Measurements from ENCODE around the gene HSCB.
"Not testable (repeated sequence)": the region's sequence is repeated elsewhere in the genome, so short reads cannot be mapped to it uniquely, and the experiment has no call there.

HSCB gene

DNA sequence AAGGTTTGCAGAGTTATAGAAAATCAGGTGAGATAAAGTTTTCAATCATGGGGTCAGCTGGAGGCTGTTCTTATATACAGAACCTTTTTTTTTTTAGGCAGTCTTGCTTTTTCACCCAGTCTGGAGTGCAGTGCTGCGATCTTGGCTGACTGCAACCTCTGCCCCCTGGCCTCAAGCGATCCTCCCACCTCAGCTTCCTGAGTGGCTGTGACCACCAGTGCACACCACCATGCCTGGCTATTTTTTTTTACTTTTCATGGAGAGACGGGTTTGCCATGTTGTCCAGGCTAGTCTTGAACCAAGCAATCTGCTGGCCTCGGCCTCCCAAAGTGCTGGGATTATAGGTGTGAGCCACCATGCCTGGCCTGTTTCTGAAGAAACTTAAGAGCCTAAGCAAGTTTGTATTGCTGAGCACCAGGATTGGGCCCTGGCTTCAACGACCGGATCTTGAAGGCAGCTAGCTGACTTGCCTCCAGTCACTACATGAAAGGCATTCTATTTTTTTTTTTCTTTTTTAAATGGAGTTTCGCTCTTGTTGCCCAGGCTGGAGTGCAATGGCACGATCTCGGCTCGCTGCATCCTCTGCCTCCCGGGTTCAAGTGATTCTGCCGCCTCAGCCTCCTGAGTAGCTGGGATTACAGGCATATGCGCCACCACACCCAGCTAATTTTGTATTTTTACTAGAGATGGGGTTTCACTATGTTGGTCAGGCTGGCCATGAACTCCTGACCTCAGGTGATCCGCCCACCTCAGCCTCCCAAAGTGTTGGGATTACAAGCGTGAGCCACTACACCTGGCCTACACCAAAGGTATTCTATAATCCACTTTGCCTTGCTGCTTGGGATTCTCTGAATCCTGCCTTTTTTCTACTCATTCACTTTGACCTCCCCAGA is 50.9 kb downstream of the HSCB start:
- DNase-seq = no peak

DNA sequence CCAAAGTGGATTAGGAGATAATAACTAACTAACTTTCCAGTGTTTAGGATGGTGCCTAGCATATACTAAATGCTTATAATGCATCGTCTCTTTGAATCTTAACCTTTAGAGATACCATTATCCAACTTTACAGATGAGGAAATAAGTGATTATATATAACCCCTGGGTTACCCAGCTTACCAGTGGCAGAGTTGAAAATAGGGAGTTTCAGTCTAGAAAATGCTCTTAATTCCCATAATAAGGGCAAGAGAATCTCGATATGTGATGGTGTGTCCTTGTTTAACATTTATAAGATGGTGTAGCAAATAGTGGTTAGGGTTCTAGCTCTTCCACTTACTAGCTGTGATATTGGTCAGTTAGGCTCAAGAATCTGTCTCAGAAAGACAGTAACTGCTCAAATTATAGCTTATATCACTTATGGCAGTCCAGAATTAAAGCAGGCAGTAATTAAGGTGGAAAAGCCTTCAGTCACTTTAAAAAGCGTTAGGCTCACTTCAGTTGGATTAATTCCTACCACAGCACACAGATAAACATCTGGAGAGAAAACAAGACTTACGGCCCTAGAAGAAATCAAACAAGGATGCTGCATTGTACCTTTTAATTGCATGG is 52.2 kb downstream of the HSCB start:
- no peak for DNase-seq

DNA sequence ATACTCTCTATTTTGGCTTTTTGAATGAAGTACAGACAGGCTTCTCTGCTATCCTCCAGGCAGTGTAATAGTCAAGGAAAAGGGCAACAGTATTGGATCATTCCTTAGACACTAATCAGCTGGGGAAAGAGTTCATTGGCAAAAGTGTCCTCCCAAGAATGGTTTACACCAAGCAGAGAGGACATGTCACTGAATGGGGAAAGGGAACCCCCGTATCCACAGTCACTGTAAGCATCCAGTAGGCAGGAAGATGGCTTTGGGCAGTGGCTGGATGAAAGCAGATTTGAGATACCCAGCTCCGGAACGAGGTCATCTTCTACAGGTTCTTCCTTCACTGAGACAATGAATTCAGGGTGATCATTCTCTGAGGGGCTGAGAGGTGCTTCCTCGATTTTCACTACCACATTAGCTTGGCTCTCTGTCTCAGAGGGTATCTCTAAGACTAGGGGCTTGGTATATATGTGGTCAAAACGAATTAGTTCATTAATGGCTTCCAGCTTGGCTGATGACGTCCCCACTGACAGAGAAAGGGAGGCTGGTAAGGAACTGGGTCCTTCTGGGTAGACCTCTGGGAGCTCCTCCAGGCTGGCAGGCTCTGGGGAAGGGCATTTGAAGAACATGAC is 53.3 kb downstream of the HSCB start:
- DNase-seq = no peak

DNA sequence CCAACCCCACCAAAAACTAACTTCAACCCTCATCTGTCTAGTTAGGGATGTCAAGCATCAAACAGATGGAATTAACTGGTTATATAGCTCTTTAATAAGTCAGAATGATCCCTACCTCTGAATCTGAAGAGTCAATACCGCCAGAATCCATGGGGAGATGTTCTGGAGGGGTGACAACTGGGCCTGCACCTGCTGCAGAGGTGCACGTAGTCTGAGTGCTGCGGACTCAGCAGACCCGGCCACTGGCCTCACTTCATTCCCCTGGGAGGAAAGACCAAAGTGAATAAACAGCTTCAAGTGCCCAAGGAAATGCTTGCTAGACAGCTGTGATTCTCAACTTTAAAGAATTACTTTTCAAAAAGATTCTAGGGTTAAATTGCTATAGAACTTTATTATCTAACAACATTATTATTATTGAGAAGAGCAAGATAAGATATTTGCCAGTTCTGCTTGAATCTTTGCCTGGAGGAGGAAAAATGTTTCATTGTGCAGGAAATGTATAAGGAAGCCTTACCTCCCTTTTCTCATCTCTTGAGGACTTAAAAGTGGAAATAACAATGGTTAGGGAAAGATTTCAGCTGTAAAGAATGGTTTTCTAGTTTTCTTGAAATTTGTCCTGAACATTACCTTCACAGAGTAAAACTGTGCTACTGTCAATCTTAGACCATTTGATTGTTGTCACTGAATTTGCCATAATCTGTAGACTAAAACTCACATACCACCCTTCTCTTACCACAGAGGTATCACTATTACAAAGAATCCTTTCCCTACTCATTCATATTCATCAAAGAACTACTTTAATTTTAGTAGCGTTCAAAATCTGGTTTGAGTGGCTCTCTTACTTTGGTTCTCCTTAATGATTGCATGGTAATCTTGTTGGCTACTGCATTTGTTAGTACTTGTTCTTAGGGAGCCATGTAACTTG is 54.4 kb downstream of the HSCB start:
- DNase-seq = no peak

DNA sequence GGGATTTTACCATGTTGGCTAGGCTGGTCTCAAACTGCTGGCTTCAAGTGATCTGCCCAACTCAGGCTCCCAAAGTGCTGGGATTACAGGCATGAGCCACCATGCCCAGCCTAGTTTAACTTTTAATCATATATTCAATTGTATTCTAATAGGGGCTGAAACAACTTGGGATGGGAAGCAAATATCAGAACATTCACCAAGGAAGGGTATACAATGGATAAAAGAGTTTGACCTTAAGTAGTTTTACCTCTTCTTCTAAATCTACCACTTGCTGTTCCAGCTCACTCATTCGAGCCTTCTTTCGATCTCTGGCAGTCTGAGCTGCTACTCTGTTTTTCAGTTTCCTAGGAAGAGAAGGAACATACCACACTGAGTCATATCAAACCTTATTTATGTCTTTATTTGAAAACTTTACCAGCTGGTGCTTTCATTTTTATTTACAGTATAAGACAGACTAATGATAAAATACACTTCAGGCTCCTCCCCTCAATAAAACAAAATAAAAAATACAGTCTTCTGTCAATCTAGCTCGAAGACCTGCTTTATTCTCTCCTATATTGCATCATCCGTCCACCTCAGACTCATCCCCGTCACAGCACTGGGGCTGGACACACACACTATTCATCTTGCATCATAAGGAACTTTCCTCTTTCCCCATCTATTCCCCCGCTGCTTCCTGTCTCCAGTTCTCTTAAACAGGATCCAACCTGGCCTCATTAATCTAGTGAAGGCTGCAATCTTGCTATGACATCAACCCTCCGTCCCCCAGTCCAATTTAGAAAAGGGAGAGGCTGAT is 57.2 kb downstream of the HSCB start:
- DNase-seq = no peak

DNA sequence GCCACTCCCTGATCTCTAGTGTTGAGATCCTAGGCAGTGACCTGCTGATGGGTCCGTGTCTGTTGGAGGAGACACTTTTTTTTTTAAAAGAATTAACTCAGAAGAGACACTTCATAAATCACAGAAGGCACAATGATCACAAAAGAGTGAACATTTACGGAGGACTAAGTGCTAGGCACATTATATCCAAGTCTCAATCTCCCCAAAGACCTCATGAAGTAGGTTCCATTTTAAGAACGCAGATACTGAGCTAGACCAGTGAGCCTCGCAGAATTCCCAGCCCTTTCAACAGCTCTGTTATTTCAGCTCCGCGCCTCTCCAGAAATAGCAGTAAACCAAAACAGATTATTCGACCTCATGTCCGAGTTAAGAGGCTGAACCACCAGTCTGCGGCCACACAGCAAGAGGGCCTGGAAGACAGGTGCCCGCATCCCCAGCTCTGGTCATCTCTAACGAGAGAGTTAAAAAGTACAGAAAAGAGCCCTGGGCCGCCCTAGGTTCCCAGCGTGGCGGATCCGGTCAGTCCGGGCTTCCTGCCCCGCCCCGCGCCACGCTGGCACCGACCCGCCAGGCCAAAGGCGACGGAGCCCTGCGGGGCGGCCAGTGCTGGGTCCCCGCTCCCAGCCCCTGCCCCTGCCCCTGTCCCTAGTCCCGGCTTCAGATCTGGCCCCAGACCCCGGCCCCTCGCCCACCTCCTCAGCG is 57.9 kb downstream of the HSCB start:
- peak; percentile 30 for DNase-seq

DNA sequence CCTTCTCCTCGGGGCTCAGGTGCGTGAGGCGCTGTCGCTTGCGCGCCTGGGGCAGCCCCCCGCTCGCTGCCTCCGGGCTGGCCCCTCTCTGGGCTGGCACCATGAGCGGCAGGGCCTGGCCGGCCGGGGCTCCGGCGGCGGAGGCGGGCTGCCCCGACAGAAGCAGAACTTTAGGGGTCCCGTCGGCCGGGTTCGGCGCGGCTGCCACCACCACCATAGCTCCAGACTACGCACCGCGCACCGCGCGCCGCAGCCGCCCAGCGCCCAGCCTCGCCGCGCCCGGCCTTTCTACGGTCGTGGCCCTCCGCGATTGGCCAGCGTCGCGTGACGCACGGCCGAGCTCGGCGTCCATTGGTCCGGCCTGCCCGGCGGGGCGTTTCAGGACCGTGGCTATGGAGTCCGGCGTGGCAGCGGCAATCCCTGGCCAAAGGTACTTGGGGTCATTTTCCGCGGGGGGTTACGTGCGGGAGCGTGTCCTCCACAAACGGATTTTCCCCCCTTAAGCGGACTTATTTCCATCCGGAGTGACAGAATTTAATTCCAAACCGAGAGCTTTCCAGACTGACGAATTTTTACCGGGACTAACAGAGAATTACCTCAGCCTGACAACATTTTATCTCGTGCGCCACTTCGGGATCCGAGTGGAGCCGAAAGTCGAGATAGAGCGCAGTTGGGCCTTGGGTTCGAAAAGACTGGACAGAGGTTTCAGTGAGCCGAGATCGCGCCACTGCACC is 58.6 kb downstream of the HSCB start, which contains the start of gene XBP1:
XBP1 (minus strand) TSS at position 262 of the 734 bp plus-strand sequence.
- DNase-seq = peak; percentile 85

DNA sequence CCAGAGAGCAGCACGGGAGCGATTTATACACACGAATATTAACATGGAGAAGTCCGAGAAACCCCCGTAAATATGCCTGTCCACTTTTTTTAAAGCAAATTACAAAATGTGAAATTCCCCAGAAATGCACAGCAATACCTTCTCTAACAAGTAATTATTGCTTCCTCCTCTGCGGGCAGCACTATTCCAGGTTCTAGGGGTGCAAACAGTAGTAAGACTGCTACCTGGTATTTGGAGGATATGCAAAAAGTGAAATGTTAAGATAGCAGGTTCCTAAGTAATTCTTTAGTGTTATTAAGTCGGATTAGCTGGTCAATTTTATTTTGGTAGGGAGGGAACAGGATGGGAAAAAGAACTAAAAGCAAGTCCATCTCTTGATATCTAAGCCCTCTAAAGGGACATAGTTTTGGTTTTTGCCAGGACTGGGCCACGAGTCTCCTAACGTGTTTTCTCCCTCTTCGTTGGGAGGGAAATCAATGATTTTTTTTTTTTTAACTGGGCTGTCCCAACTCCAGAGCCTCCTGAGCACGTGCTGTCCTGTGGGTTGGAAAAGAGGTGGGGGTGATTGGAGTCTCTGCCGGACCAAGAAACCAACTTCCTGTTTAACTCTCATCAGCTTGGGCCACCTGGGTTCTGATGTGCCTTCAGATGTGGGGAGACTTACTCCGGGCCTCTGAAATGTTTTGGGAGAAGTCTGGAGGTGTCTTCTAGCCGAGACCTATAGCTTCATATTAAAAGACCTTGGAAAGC is 60.2 kb downstream of the HSCB start:
- no peak for DNase-seq

DNA sequence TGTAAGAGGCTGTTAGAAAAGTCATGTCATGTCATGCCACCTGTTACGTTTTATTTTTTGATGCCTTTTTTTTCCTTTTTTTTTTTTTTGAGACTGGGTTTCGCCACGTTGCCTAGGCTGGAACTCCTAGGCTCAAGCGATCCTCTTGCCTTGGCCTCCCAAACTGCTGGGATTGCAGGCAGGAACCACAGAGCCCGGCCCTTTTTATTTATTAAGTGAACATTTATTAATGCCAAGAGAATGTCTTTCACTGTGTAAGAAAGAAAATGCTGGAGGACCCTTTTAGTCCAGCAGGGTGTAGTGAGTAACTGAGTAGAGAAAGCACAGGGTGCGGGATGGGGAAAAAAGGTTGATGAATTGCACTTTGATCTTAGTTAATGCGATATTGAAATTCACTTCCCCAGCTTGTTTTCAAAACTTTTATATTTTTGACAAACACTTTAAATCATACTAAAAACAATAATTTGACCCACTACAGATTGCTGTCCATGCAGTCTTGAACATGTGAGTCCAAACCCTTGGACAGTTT is 60.8 kb downstream of the HSCB start:
- peak; percentile 53 for DNase-seq

DNA sequence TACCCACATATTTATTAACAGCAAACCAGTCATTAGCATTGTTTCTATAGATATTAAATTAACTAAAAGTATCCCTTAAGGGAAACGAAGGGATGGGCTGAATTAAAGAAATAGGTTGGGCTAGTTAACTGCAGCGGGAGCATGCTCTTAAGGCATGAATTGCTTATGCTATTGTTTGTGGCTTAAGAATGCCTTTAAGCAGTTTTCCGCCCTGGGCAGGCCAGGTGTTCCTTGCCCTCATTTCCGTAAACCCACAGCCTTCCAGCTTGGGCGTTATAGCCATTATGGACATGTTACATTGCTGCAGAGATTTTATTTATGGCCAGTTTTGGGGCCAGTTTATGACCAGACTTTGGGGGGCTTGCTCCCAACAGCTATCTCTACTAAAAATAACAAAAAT is 63.6 kb downstream of the HSCB start:
- not testable (repeated sequence) for DNase-seq

Measured in NCI-H2171 treated with DMSO at 0.1 percent for 48 hours (cell line).